ENCODE measurements around the gene GNA12.

The GNA12 gene

DNA sequence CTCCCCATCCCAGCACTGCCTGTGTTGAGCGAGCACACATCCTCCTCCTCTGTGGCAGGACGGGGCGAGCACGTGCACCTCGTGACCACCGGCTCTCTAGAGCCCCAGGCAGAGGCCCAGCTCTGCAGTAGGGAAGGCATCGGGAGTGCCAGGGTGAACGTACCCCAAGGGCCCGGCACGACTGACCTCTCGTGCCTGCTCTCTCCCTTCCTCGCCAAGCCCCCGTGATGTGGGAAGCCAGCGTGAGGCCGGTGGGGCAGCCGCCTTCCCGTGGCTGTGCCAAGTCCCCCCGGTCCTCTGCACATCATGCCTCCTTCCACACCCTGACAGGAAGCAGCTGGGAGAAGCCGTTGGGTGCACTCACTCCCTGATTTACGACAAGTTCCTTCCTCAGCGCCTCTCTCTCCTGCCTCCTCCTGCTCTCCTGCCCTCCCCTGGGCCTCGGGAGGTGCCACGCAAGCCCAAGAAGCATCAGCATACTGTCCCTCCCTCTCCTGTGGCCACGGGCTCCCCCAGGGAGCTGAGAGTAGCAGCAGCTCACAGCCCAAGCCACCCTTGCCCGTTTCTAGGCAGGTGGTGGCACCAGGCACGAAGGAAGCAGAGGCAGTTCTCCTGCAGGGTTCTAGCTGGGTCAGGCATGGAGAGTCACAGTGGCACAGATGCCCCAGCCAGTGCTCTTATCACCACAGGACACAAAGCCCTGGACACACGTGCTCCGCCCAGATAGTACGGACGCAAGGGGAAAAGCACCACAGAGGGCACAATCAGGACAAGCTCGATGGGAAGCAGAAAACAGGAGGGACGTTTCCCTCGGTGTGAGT, 109.1 kb downstream of the GNA12 start:
- TF ChIP-seq, protein P1, sequence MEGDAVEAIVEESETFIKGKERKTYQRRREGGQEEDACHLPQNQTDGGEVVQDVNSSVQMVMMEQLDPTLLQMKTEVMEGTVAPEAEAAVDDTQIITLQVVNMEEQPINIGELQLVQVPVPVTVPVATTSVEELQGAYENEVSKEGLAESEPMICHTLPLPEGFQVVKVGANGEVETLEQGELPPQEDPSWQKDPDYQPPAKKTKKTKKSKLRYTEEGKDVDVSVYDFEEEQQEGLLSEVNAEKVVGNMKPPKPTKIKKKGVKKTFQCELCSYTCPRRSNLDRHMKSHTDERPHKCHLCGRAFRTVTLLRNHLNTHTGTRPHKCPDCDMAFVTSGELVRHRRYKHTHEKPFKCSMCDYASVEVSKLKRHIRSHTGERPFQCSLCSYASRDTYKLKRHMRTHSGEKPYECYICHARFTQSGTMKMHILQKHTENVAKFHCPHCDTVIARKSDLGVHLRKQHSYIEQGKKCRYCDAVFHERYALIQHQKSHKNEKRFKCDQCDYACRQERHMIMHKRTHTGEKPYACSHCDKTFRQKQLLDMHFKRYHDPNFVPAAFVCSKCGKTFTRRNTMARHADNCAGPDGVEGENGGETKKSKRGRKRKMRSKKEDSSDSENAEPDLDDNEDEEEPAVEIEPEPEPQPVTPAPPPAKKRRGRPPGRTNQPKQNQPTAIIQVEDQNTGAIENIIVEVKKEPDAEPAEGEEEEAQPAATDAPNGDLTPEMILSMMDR (IDR thresholded peaks at IDR 0.05; ENCODE audit: low read length, missing control alignments): no peak
- H3K4me3 ChIP-seq (replicated peaks; ENCODE audit: low read depth, low read length): no peak overlapping the region
- DNase-seq (ENCODE audit: low read depth): no peak

DNA sequence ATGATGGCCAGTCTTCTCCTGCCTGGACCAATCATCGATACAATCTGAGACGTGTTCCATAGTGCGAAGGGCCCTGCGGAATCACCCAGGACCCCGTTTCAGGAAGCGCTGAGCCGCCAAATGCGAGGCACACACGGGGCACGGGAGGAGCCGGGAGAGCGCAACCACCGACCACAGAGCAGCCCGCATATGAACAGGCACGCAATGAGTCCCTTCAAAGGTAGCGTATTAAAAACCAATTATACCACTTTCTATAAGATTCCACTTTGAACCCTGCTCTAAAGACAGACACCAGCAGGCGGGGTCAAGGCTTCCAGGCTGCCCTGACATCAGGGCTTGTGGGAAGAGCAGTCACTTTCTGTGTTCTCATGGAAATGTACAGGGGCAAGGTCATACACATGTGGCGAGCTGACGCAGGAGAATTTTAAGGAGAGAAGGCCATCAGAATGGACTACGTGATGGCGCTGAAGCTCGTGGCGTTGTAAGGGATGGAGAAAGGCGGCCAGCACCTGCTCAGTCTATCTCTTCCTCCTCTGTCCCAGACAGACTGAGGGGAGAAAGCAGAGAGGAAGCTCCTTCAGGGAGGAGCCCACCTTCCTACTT, 109.9 kb downstream of the GNA12 start:
- H3K4me3 ChIP-seq (replicated peaks; ENCODE audit: low read depth, low read length): no peak overlapping the region
- TF ChIP-seq, protein P1 (IDR thresholded peaks at IDR 0.05; ENCODE audit: low read length, missing control alignments): no peak
- DNase-seq (ENCODE audit: low read depth): no peak

- no peak overlapping the region for H3K4me3 ChIP-seq (replicated peaks; ENCODE audit: low read depth, low read length)
- DNase-seq (ENCODE audit: low read depth): peak; percentile 75
- TF ChIP-seq, protein P1 (IDR thresholded peaks at IDR 0.05; ENCODE audit: low read length, missing control alignments): no peak
Observed at GRCh38 chr7:2732959-2733584, 111.0 kb downstream of the GNA12 start.

DNA sequence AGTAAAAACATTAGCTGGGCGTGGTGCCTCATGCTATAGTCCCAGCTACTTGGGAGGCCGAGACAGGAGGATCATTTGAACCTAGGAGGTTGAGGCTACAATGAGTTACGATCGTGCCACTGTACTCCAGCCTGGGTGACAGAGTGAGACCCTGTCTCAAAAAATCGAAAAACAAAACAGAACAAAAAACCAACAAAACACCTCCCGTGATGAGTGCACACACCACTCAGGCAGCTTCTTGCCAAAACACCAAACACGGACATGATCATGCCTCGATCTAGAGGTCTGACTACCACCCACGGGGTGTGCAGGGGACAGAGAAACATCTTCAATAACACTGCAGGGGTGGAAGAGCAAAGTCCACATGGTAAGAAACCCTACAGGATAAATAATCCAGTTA, 111.7 kb downstream of the GNA12 start:
- DNase-seq (ENCODE audit: low read depth): no peak
- TF ChIP-seq, protein P1 (IDR thresholded peaks at IDR 0.05; ENCODE audit: low read length, missing control alignments): no peak
- H3K4me3 ChIP-seq (replicated peaks; ENCODE audit: low read depth, low read length): no peak overlapping the region

DNA sequence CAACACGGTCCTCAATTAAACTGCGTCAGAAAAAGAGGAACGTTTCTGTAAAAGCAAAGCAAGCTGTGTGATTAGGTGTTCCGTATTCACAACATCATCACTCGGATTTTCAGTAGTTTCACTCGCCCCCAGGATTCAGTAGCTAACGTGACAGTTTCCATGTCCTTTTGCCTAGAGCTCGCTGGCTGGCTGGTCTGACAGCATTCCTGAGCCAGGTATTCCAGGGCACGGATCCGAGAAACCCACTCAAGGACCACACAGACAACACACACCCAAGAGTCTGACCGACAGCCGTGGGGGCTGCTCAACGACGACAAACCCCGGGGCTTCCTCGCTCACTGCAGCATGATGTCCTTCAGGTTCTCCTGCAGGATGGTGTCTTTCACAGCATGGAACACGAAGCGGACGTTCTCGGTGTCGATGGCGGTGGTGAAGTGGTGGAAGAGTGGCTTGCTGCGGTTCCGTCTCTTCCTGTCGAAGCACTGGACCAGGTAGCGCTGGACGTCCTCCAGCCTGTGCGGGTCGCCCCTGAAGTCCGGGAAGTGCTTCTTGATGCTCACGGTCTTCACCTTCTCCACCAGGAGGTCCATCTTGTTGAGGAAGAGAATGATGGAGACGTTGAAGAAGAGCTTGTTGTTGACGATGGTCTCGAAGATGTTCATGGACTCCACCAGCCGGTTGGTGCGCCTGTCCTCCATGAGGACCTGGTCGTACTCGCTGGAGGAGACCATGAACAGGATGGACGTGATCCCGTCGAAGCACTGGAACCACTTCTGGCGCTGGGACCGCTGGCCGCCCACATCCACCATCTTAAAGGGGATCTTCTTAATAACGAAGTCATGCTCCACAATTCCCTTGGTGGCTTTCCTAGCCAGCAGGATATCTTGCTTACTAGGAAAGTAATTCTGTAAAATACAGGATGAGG, 113.0 kb downstream of the GNA12 start:
- H3K4me3 ChIP-seq (replicated peaks; ENCODE audit: low read depth, low read length): no peak overlapping the region
- no peak for DNase-seq (ENCODE audit: low read depth)
- TF ChIP-seq, protein P1 (IDR thresholded peaks at IDR 0.05; ENCODE audit: low read length, missing control alignments): no peak

DNA sequence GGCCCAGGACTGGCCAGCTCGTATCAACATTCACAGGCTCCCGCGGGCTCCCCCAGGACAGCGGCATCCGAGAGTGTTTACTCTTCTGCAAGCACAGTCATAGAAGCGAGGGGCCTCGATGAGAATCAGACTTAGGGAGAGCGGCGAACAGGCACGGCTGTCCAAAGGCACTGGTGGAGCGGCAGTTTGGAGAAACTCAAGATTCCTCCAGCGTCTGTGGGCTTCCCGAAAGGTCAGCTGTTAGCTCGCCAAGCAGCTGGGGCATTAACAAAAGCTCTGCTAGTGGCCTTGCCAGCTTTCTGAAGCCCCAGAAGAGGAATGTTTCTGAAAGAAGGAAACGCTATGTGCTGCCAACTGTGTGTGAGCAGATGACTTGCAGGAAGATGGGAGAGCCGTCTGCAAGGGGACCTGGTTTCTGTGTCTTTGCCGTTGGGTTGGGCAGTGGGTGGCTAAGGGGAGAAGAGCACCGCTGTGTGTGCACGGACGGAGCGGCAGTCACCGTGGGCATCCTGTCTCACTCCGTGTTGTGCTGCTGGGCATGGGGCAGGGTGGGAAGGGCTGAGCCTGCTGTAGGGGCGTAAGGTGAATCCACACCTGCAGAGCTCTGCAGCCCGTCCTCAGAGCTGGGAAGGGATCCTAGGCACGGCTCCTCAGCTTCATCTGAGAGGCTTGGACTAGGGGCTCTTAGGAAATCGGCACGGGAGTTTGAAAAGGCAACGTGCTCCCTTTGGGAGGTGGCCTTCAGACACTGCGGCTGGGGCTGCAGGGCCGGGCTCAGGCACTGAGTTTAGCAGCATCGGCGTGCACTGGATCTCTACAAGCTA, 114.0 kb downstream of the GNA12 start:
- no peak for DNase-seq (ENCODE audit: low read depth)
- TF ChIP-seq, protein P1 (IDR thresholded peaks at IDR 0.05; ENCODE audit: low read length, missing control alignments): no peak
- H3K4me3 ChIP-seq (replicated peaks; ENCODE audit: low read depth, low read length): no peak overlapping the region
